Gastroesophageal sphincter (tissue), 3 donors: Measurements from ENCODE around the gene EFEMP1.
"Not testable (repeated sequence)": the region's sequence is repeated elsewhere in the genome, so short reads cannot be mapped to it uniquely, and the experiment has no call there.

Experiments used
- EP300 ChIP-seq: sonication (generic); formaldehyde crosslinking; IDR thresholded peaks from one replicate; pipeline ENCODE4 v1.6.1; 2017; ENCODE audit warnings: antibody characterized with exemption, mild to moderate bottlenecking
- POLR2AphosphoS5 ChIP-seq: sonication (generic); formaldehyde crosslinking; IDR thresholded peaks from one replicate; pipeline ENCODE4 v1.6.1; 2017; ENCODE audit warnings: antibody characterized with exemption
- TF ChIP-seq, protein P1 (sequence below), 4 experiments: fragments of 200-600 bp in 2 of 4; fragments of 450-650 bp in 2 of 4; sonication (generic) in 1 of 4; IDR thresholded peaks; one replicate each; pipeline ENCODE4 v1.5.1; 2017 to 2019; ENCODE audit warnings: antibody characterized with exemption in 4 of 4, mild to moderate bottlenecking in 2 of 4, moderate library complexity in 2 of 4

DNA sequence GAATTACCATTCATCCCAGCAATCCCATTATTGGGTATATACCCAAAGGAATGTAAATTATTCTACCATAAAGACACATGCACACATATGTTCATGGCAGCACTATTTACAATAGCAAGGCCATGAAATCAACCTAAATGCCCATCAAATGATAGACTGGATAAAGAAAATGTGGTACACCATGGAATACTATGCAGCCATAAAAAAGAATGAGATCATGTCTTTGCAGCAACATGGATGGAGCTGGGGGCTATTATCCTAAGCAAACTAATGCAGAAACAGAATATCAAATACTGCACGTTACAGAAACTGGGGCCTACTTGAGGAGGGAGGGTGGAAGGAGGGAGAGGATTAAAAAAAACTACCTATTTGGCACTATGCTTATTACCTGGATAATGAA is 85.5 kb downstream of the EFEMP1 start:
- not testable (repeated sequence) for TF ChIP-seq EP300, POLR2AphosphoS5
- TF ChIP-seq, protein P1, sequence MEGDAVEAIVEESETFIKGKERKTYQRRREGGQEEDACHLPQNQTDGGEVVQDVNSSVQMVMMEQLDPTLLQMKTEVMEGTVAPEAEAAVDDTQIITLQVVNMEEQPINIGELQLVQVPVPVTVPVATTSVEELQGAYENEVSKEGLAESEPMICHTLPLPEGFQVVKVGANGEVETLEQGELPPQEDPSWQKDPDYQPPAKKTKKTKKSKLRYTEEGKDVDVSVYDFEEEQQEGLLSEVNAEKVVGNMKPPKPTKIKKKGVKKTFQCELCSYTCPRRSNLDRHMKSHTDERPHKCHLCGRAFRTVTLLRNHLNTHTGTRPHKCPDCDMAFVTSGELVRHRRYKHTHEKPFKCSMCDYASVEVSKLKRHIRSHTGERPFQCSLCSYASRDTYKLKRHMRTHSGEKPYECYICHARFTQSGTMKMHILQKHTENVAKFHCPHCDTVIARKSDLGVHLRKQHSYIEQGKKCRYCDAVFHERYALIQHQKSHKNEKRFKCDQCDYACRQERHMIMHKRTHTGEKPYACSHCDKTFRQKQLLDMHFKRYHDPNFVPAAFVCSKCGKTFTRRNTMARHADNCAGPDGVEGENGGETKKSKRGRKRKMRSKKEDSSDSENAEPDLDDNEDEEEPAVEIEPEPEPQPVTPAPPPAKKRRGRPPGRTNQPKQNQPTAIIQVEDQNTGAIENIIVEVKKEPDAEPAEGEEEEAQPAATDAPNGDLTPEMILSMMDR (IDR thresholded peaks at IDR 0.05) = not testable (repeated sequence)
